Osteoblast (primary cell): ENCODE data around the gene UCK1. TPM values are rescaled to one million over a fixed set of nuclear protein-coding genes. Genes with fewer than 3 reads are reported as not detected.

Experiments used
- DNase-seq: peaks from one replicate; pipeline ENCODE4 v3.0.0; 2011; ENCODE audit warnings: low spot score, mixed read lengths; ENCODE audit not compliant: insufficient read length; ENCODE audit errors: missing footprints
- H2AFZ ChIP-seq: 2 replicates; pipeline ENCODE4 v1.6.0; 2011; ENCODE audit warnings: mild to moderate bottlenecking, low read length
- H3K27ac ChIP-seq: 2 replicates; pipeline ENCODE4 v1.5.1; 2011; ENCODE audit warnings: mild to moderate bottlenecking, low read depth, low read length, moderate library complexity
- H3K27me3 ChIP-seq: 2 replicates; pipeline ENCODE4 v1.6.0; 2012; ENCODE audit warnings: mild to moderate bottlenecking, control low read depth, inconsistent platforms, low read length, moderate library complexity; ENCODE audit not compliant: insufficient read depth
- H3K36me3 ChIP-seq: 2 replicates; pipeline ENCODE4 v1.5.1; 2011; ENCODE audit warnings: mild to moderate bottlenecking, low read length, control low read depth, moderate library complexity; ENCODE audit not compliant: insufficient read depth
- H3K4me1 ChIP-seq: 2 replicates; pipeline ENCODE4 v1.5.1; 2011; ENCODE audit warnings: mild to moderate bottlenecking, low read length, control low read depth, moderate library complexity; ENCODE audit not compliant: insufficient read depth
- H3K4me2 ChIP-seq: 2 replicates; pipeline ENCODE4 v1.6.0; 2011; ENCODE audit warnings: mild to moderate bottlenecking, low read length; ENCODE audit not compliant: insufficient read depth
- H3K4me3 ChIP-seq: fragments of 200-600 bp; sonication (generic); 3 replicates; pipeline ENCODE4 v1.5.1; 2012; ENCODE audit warnings: mild to moderate bottlenecking, low read length, inconsistent platforms; ENCODE audit not compliant: insufficient read depth
- H3K79me2 ChIP-seq: 2 replicates; pipeline ENCODE4 v1.6.0; 2012; ENCODE audit warnings: mild to moderate bottlenecking, low read length, control low read depth, inconsistent platforms; ENCODE audit not compliant: insufficient read depth
- H3K9me3 ChIP-seq: 2 replicates; pipeline ENCODE4 v1.5.1; 2011; ENCODE audit warnings: low read depth, low read length, control low read depth
- H4K20me1 ChIP-seq: 2 replicates; pipeline ENCODE4 v1.6.0; 2012; ENCODE audit warnings: mild to moderate bottlenecking, low read length, control low read depth; ENCODE audit not compliant: insufficient read depth
- CTCF ChIP-seq: IDR thresholded peaks from 2 replicates; pipeline ENCODE4 v1.5.1; 2011; ENCODE audit warnings: mild to moderate bottlenecking, low read depth, low read length, moderate library complexity; ENCODE audit errors: extremely low read depth
- total RNA-seq: library from RNA; depleted of rRNA; stranded (reverse); fragments of >200 nt; gene quantifications from 2 replicates; pipeline ENCODE4 v1.2.3, GENCODE V29; 2012

Gene UCK1
- 19.5 and 22.4 TPM in 2 replicates for total RNA-seq

DNA sequence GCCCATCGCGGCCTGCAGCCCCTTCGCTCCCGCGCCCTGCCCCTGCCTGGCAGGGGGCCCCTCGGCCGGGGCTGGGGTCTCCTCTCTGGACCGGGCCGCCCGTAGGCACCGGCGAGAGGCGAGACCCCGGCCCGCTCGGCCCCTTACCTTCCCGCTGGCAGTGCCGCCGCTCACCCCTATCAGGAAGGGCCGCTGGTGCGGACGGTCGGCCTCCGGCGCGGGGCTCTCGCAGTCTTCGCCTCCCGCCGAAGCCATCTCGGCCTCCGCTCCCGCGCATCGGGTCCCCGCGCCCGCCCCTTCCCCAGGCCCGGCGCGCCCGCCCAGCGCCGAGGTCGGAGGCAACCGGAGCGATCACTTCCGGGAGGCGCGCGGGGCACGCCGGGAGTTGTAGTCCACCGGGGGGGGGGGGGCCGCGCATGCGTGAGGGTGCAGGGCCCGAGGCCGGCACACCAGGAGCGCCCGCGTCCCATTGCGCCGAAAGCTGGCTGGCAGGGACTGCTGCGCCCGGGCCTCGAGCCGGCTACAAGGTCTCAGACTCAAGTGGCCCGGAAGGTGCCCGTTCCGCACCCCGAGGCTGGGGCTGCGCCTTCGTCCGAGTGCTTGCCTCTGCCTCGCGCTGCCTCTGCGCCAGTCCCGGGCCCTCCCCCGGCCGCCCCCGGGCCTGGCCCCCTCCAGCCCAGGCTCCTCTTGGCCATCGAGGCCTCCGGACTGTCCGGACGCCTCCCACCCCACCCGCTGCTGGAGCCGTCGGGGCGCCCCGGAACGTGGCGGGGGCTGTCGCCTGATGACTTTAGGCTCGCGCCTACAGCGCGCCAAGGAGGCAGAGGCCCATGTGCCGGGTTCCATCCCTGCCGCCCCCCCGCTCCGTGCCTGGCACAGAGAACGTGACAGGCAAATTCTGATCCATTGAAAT lies at the start of gene UCK1:
TSS of gene UCK1 (minus strand) at position 344 of the 913 bp plus-strand sequence. CDS start at position 255, 89 bp downstream.
- H3K36me3 ChIP-seq, result peaks cover 22% of the 10 kb centered on the region
- H3K9me3 ChIP-seq, result no peaks in the 10 kb centered on the region
- peak within 1 kb of the TSS; percentile 56 for H3K27ac ChIP-seq
- peaks cover 5% of the 10 kb centered on the region for H4K20me1 ChIP-seq
- no peaks in the 10 kb centered on the region for H3K27me3 ChIP-seq
- peaks cover 7% of the 10 kb centered on the region for H3K4me1 ChIP-seq
- DNase-seq, result peak; percentile 100
- peaks cover 17% of the 10 kb centered on the region for H3K79me2 ChIP-seq
- peak within 1 kb of the TSS; percentile 85 for H2AFZ ChIP-seq
- peak within 1 kb of the TSS; percentile 85 for H3K4me3 ChIP-seq
- TF ChIP-seq CTCF, result no peak
- H3K4me2 ChIP-seq, result peak within 1 kb of the TSS; percentile 94

DNA sequence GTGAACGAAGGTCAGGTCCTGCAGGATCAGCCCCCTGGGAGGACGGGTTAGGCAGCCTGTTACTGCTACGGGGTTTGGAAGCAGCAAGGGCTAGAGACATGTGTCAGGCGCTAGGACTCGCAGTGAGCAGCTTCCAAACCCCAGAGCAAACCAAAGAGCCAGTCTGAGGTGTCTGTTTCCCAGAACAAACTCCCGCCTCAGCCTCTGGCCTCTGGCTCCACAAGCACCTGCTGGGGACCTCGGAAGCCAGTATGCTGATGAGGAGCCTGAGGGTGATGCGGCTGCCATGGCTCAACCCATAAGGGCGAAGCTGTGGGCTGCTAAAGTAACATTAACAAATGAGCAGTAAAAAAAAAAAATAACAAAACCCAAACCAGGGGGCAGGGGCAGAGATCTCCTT lies 49.3 kb upstream of the UCK1 start:
- H3K4me1 ChIP-seq, result no peaks in the 10 kb centered on the region
- no peak overlapping the region for H3K4me2 ChIP-seq
- no peak for TF ChIP-seq CTCF
- H3K36me3 ChIP-seq, result peaks cover 21% of the 10 kb centered on the region
- H2AFZ ChIP-seq, result no peak overlapping the region
- no peaks in the 10 kb centered on the region for H3K79me2 ChIP-seq
- peak; percentile 19 for DNase-seq
- H3K27me3 ChIP-seq, result no peaks in the 10 kb centered on the region
- no peak overlapping the region for H3K4me3 ChIP-seq
- H3K9me3 ChIP-seq, result no peaks in the 10 kb centered on the region
- H3K27ac ChIP-seq, result no peak overlapping the region
- H4K20me1 ChIP-seq, result no peaks in the 10 kb centered on the region

- no peak for TF ChIP-seq CTCF
- Histone ChIP-seq H3K9me3 (no peaks in the 10 kb centered on the region), H3K4me3 (no peak overlapping the region), H3K27ac (no peak overlapping the region), H3K79me2 (no peaks in the 10 kb centered on the region), H3K4me2 (no peak overlapping the region), H3K36me3 (peaks cover 16% of the 10 kb centered on the region), H3K27me3 (no peaks in the 10 kb centered on the region), H4K20me1 (no peaks in the 10 kb centered on the region), H3K4me1 (no peaks in the 10 kb centered on the region), H2AFZ (no peak overlapping the region)
- DNase-seq, result peak; percentile 47
These were observed 48.7 kb upstream of the UCK1 start for GRCh38 chr9:131579789-131580211.
